Activated naive CD8-positive, alpha-beta T cell (primary cell): ENCODE data around the gene CARD19.

Source experiments
- H3K27ac Mint-ChIP-seq: one replicate; pipeline ENCODE4 v1.8.0; 2021; ENCODE audit warnings: mixed read lengths
- H3K27me3 Mint-ChIP-seq: one replicate; pipeline ENCODE4 v1.8.0; 2021; ENCODE audit warnings: mixed read lengths
- H3K36me3 Mint-ChIP-seq: one replicate; pipeline ENCODE4 v1.8.0; 2021; ENCODE audit warnings: mixed read lengths
- H3K4me1 Mint-ChIP-seq: one replicate; pipeline ENCODE4 v1.8.0; 2021; ENCODE audit warnings: low read depth, mixed read lengths
- H3K4me3 Mint-ChIP-seq: one replicate; pipeline ENCODE4 v1.8.0; 2021; ENCODE audit warnings: mild to moderate bottlenecking, mixed read lengths
- H3K9me3 Mint-ChIP-seq: one replicate; pipeline ENCODE4 v1.8.0; 2021; ENCODE audit warnings: low read depth, mixed read lengths

The CARD19 gene

GRCh38 chr9:93154293-93154903 is 58.4 kb downstream of the CARD19 start:
- H3K4me3 Mint-ChIP-seq, result no peak overlapping the region
- H3K4me1 Mint-ChIP-seq, result peaks cover 11% of the 10 kb centered on the region
- H3K27ac Mint-ChIP-seq, result no peak overlapping the region
- no peaks in the 10 kb centered on the region for H3K36me3 Mint-ChIP-seq
- H3K27me3 Mint-ChIP-seq, result no peaks in the 10 kb centered on the region
- no peaks in the 10 kb centered on the region for H3K9me3 Mint-ChIP-seq

GRCh38 chr9:93155716-93156474 is 59.9 kb downstream of the CARD19 start:
- H3K27me3 Mint-ChIP-seq, result no peaks in the 10 kb centered on the region
- no peaks in the 10 kb centered on the region for H3K9me3 Mint-ChIP-seq
- no peak overlapping the region for H3K4me3 Mint-ChIP-seq
- H3K27ac Mint-ChIP-seq, result no peak overlapping the region
- peaks cover 4% of the 10 kb centered on the region for H3K4me1 Mint-ChIP-seq
- no peaks in the 10 kb centered on the region for H3K36me3 Mint-ChIP-seq

- H3K4me3 Mint-ChIP-seq, result no peak overlapping the region
- H3K9me3 Mint-ChIP-seq, result no peaks in the 10 kb centered on the region
- no peak overlapping the region for H3K27ac Mint-ChIP-seq
- H3K4me1 Mint-ChIP-seq, result peaks cover 4% of the 10 kb centered on the region
- no peaks in the 10 kb centered on the region for H3K36me3 Mint-ChIP-seq
- no peaks in the 10 kb centered on the region for H3K27me3 Mint-ChIP-seq
Observed at GRCh38 chr9:93156475-93157008, 60.5 kb downstream of the CARD19 start.

- H3K4me3 Mint-ChIP-seq, result no peak overlapping the region
- no peaks in the 10 kb centered on the region for H3K36me3 Mint-ChIP-seq
- no peak overlapping the region for H3K27ac Mint-ChIP-seq
Observed at GRCh38 chr9:93159601-93160471, 63.8 kb downstream of the CARD19 start.

GRCh38 chr9:93161786-93162562 is 66.0 kb downstream of the CARD19 start:
- Mint-ChIP-seq H3K4me1 (peaks cover 1% of the 10 kb centered on the region), H3K36me3 (no peaks in the 10 kb centered on the region), H3K27ac (no peak overlapping the region), H3K9me3 (no peaks in the 10 kb centered on the region), H3K4me3 (no peak overlapping the region), H3K27me3 (no peaks in the 10 kb centered on the region)

More at GRCh38 chr9:93159601-93160471, 63.8 kb downstream of the CARD19 start:
- H3K4me1 Mint-ChIP-seq, result peaks cover 1% of the 10 kb centered on the region
- no peaks in the 10 kb centered on the region for H3K9me3 Mint-ChIP-seq
- no peaks in the 10 kb centered on the region for H3K27me3 Mint-ChIP-seq
